ENCODE measurements around the gene PLCB1.
"Not testable (repeated sequence)": the region's sequence is repeated elsewhere in the genome, so short reads cannot be mapped to it uniquely, and the experiment has no call there.

The PLCB1 gene

GRCh38 chr20:8627340-8628004 lies 495.4 kb downstream of the PLCB1 start:
- Histone ChIP-seq H3K27ac (ENCODE audit: low read depth, low read length) (no peak overlapping the region), H3K4me3 (ENCODE audit: low read depth in 1 of 2, low read length in 2 of 2) (peak overlapping the region in 1 of 2 donors; percentile 6)

GRCh38 chr20:8631271-8631670 lies 499.2 kb downstream of the PLCB1 start:
- Histone ChIP-seq H3K9ac (ENCODE audit: low read length) (no peak overlapping the region), H3K36me3 (ENCODE audit: insufficient read depth, low read length) (no peaks in the 10 kb centered on the region), H3K27me3 (ENCODE audit: control insufficient read depth in 1 of 2, insufficient read depth in 2 of 2, low read length in 2 of 2) (no peaks in the 10 kb centered on the region), H3K4me1 (ENCODE audit: insufficient read depth, low read length) (no peaks in the 10 kb centered on the region), H3K4me3 (ENCODE audit: low read depth in 1 of 2, low read length in 2 of 2) (no peak overlapping the region), H3K9me3 (ENCODE audit: low read length) (no peaks in the 10 kb centered on the region), H3K27ac (ENCODE audit: low read depth, low read length) (no peak overlapping the region)

More at GRCh38 chr20:8627340-8628004, 495.4 kb downstream of the PLCB1 start:
- Histone ChIP-seq H3K4me1 (ENCODE audit: insufficient read depth, low read length) (no peaks in the 10 kb centered on the region), H3K27me3 (ENCODE audit: control insufficient read depth in 1 of 2, insufficient read depth in 2 of 2, low read length in 2 of 2) (no peaks in the 10 kb centered on the region), H3K9me3 (ENCODE audit: low read length) (no peaks in the 10 kb centered on the region), H3K36me3 (ENCODE audit: insufficient read depth, low read length) (no peaks in the 10 kb centered on the region), H3K9ac (ENCODE audit: low read length) (no peak overlapping the region)

GRCh38 chr20:8633366-8633765 lies 501.3 kb downstream of the PLCB1 start:
- Histone ChIP-seq H3K27ac (ENCODE audit: low read depth, low read length) (no peak overlapping the region), H3K4me1 (ENCODE audit: insufficient read depth, low read length) (no peaks in the 10 kb centered on the region), H3K27me3 (ENCODE audit: control insufficient read depth in 1 of 2, insufficient read depth in 2 of 2, low read length in 2 of 2) (no peaks in the 10 kb centered on the region), H3K9ac (ENCODE audit: low read length) (no peak overlapping the region), H3K36me3 (ENCODE audit: insufficient read depth, low read length) (no peaks in the 10 kb centered on the region), H3K9me3 (ENCODE audit: low read length) (no peaks in the 10 kb centered on the region), H3K4me3 (ENCODE audit: low read depth in 1 of 2, low read length in 2 of 2) (no peak overlapping the region)

GRCh38 chr20:8635048-8635572 lies 503.0 kb downstream of the PLCB1 start:
- H3K27ac ChIP-seq (ENCODE audit: low read depth, low read length), result no peak overlapping the region
- no peaks in the 10 kb centered on the region for H3K4me1 ChIP-seq (ENCODE audit: insufficient read depth, low read length)
- no peaks in the 10 kb centered on the region for H3K9me3 ChIP-seq (ENCODE audit: low read length)
- no peaks in the 10 kb centered on the region for H3K36me3 ChIP-seq (ENCODE audit: insufficient read depth, low read length)
- H3K27me3 ChIP-seq (ENCODE audit: control insufficient read depth in 1 of 2, insufficient read depth in 2 of 2, low read length in 2 of 2), result no peaks in the 10 kb centered on the region
- H3K9ac ChIP-seq (ENCODE audit: low read length), result no peak overlapping the region
- no peak overlapping the region for H3K4me3 ChIP-seq (ENCODE audit: low read depth in 1 of 2, low read length in 2 of 2)

GRCh38 chr20:8635837-8636236 lies 503.8 kb downstream of the PLCB1 start:
- Histone ChIP-seq H3K27me3 (ENCODE audit: control insufficient read depth in 1 of 2, insufficient read depth in 2 of 2, low read length in 2 of 2) (no peaks in the 10 kb centered on the region), H3K27ac (ENCODE audit: low read depth, low read length) (no peak overlapping the region), H3K9ac (ENCODE audit: low read length) (no peak overlapping the region), H3K4me1 (ENCODE audit: insufficient read depth, low read length) (no peaks in the 10 kb centered on the region), H3K4me3 (ENCODE audit: low read depth in 1 of 2, low read length in 2 of 2) (no peak overlapping the region), H3K9me3 (ENCODE audit: low read length) (no peaks in the 10 kb centered on the region), H3K36me3 (ENCODE audit: insufficient read depth, low read length) (no peaks in the 10 kb centered on the region)

GRCh38 chr20:8639112-8639778 lies 507.2 kb downstream of the PLCB1 start:
- Histone ChIP-seq H3K4me3 (ENCODE audit: low read depth in 1 of 2, low read length in 2 of 2) (no peak overlapping the region), H3K27me3 (ENCODE audit: control insufficient read depth in 1 of 2, insufficient read depth in 2 of 2, low read length in 2 of 2) (no peaks in the 10 kb centered on the region), H3K9ac (ENCODE audit: low read length) (no peak overlapping the region), H3K4me1 (ENCODE audit: insufficient read depth, low read length) (no peaks in the 10 kb centered on the region), H3K9me3 (ENCODE audit: low read length) (no peaks in the 10 kb centered on the region), H3K36me3 (ENCODE audit: insufficient read depth, low read length) (no peaks in the 10 kb centered on the region), H3K27ac (ENCODE audit: low read depth, low read length) (no peak overlapping the region)

GRCh38 chr20:8640461-8640860 lies 508.4 kb downstream of the PLCB1 start:
- no peaks in the 10 kb centered on the region for H3K27me3 ChIP-seq (ENCODE audit: control insufficient read depth in 1 of 2, insufficient read depth in 2 of 2, low read length in 2 of 2)
- peaks cover 3% of the 10 kb centered on the region for H3K4me1 ChIP-seq (ENCODE audit: insufficient read depth, low read length)
- no peak overlapping the region for H3K27ac ChIP-seq (ENCODE audit: low read depth, low read length)
- no peak overlapping the region for H3K9ac ChIP-seq (ENCODE audit: low read length)
- H3K36me3 ChIP-seq (ENCODE audit: insufficient read depth, low read length), result no peaks in the 10 kb centered on the region
- no peaks in the 10 kb centered on the region for H3K9me3 ChIP-seq (ENCODE audit: low read length)
- H3K4me3 ChIP-seq (ENCODE audit: low read depth in 1 of 2, low read length in 2 of 2), result no peak overlapping the region

- Histone ChIP-seq H3K9ac (ENCODE audit: low read length) (no peak overlapping the region), H3K36me3 (ENCODE audit: insufficient read depth, low read length) (no peaks in the 10 kb centered on the region), H3K9me3 (ENCODE audit: low read length) (no peaks in the 10 kb centered on the region), H3K4me3 (ENCODE audit: low read depth in 1 of 2, low read length in 2 of 2) (no peak overlapping the region), H3K27me3 (ENCODE audit: control insufficient read depth in 1 of 2, insufficient read depth in 2 of 2, low read length in 2 of 2) (no peaks in the 10 kb centered on the region), H3K27ac (ENCODE audit: low read depth, low read length) (no peak overlapping the region), H3K4me1 (ENCODE audit: insufficient read depth, low read length) (peaks cover 19% of the 10 kb centered on the region)
These were observed 510.2 kb downstream of the PLCB1 start for GRCh38 chr20:8642247-8642646.

- not testable (repeated sequence) for H3K27me3 ChIP-seq (ENCODE audit: control insufficient read depth in 1 of 2, insufficient read depth in 2 of 2, low read length in 2 of 2); H3K9me3 ChIP-seq (ENCODE audit: low read length); H3K4me3 ChIP-seq (ENCODE audit: low read depth in 1 of 2, low read length in 2 of 2); H3K9ac ChIP-seq (ENCODE audit: low read length); H3K36me3 ChIP-seq (ENCODE audit: insufficient read depth, low read length); H3K27ac ChIP-seq (ENCODE audit: low read depth, low read length)
- peaks cover 29% of the 10 kb centered on the region for H3K4me1 ChIP-seq (ENCODE audit: insufficient read depth, low read length)
These were observed 512.4 kb downstream of the PLCB1 start for GRCh38 chr20:8644468-8644867.

- Histone ChIP-seq H3K36me3 (ENCODE audit: insufficient read depth, low read length) (no peaks in the 10 kb centered on the region), H3K27ac (ENCODE audit: low read depth, low read length) (no peak overlapping the region), H3K9ac (ENCODE audit: low read length) (no peak overlapping the region), H3K9me3 (ENCODE audit: low read length) (no peaks in the 10 kb centered on the region), H3K4me3 (ENCODE audit: low read depth in 1 of 2, low read length in 2 of 2) (no peak overlapping the region), H3K27me3 (ENCODE audit: control insufficient read depth in 1 of 2, insufficient read depth in 2 of 2, low read length in 2 of 2) (no peaks in the 10 kb centered on the region), H3K4me1 (ENCODE audit: insufficient read depth, low read length) (peaks cover 29% of the 10 kb centered on the region)
These were observed 513.3 kb downstream of the PLCB1 start for GRCh38 chr20:8645326-8645725.

GRCh38 chr20:8646033-8646441 lies 514.0 kb downstream of the PLCB1 start:
- Histone ChIP-seq H3K9me3 (ENCODE audit: low read length) (no peaks in the 10 kb centered on the region), H3K9ac (ENCODE audit: low read length) (no peak overlapping the region), H3K4me1 (ENCODE audit: insufficient read depth, low read length) (peaks cover 35% of the 10 kb centered on the region), H3K27me3 (ENCODE audit: control insufficient read depth in 1 of 2, insufficient read depth in 2 of 2, low read length in 2 of 2) (no peaks in the 10 kb centered on the region), H3K4me3 (ENCODE audit: low read depth in 1 of 2, low read length in 2 of 2) (no peak overlapping the region), H3K36me3 (ENCODE audit: insufficient read depth, low read length) (no peaks in the 10 kb centered on the region), H3K27ac (ENCODE audit: low read depth, low read length) (no peak overlapping the region)

- H3K36me3 ChIP-seq (ENCODE audit: insufficient read depth, low read length), result no peaks in the 10 kb centered on the region
- H3K4me1 ChIP-seq (ENCODE audit: insufficient read depth, low read length), result peaks cover 42% of the 10 kb centered on the region
- H3K27ac ChIP-seq (ENCODE audit: low read depth, low read length), result no peak overlapping the region
- H3K9ac ChIP-seq (ENCODE audit: low read length), result no peak overlapping the region
- H3K9me3 ChIP-seq (ENCODE audit: low read length), result no peaks in the 10 kb centered on the region
- no peaks in the 10 kb centered on the region for H3K27me3 ChIP-seq (ENCODE audit: control insufficient read depth in 1 of 2, insufficient read depth in 2 of 2, low read length in 2 of 2)
- H3K4me3 ChIP-seq (ENCODE audit: low read depth in 1 of 2, low read length in 2 of 2), result no peak overlapping the region
These were observed 514.6 kb downstream of the PLCB1 start for GRCh38 chr20:8646716-8647115.

Data from muscle layer of colon (tissue), 2 donors.